Testis (tissue), 3 donors: Measurements from ENCODE around the gene RAB17. TPM values are rescaled to one million over a fixed set of nuclear protein-coding genes. Genes with fewer than 3 reads are reported as not detected.

Experiments
- DNase-seq: peaks from one replicate; pipeline ENCODE4 v3.0.0-alpha.2; 2019
- H3K27ac ChIP-seq, 2 donors: fragments of 200-600 bp; sonication (generic); one replicate each; pipeline ENCODE4 v1.5.1; 2019
- H3K27me3 ChIP-seq: fragments of 200-600 bp; sonication (generic); one replicate; pipeline ENCODE4 v1.5.1; 2019
- H3K36me3 ChIP-seq: fragments of 200-600 bp; sonication (generic); one replicate; pipeline ENCODE4 v1.5.1; 2017; ENCODE audit warnings: low read depth; ENCODE audit errors: missing control alignments
- H3K4me1 ChIP-seq: fragments of 200-600 bp; sonication (generic); one replicate; pipeline ENCODE4 v1.5.1; 2019
- H3K4me3 ChIP-seq, 2 donors: fragments of 200-600 bp; sonication (generic); one replicate each; pipeline ENCODE4 v1.5.1; 2017 to 2019
- H3K9me3 ChIP-seq: fragments of 200-600 bp; sonication (generic); one replicate; pipeline ENCODE4 v1.5.1; 2017
- POLR2A ChIP-seq: fragments of 450-650 bp; IDR thresholded peaks from one replicate; pipeline ENCODE4 v1.6.1; 2017; ENCODE audit warnings: antibody characterized with exemption, mild to moderate bottlenecking, moderate library complexity
- WGBS, 2 donors: methylation state at CpG; one replicate each; pipeline ENCODE4 v1.1.5; 2018; 5-methylcytosine and 5-hydroxymethylcytosine counted together
- intact Hi-C: fragments of 100-400 bp; cut with DNase I; formaldehyde crosslinking; loops from one replicate; pipeline ENCODE4 v1.15.1; 2023; ENCODE audit warnings: low total_unique reads
- polyA plus RNA-seq: library from polyadenylated mRNA; stranded (reverse); fragments of 350-450 nt; fragmentation: Illumina TruSeq; extraction: RNeasy Lipid Tissue Mini Kit (QIAGEN cat#74804); gene quantifications from one replicate; pipeline ENCODE4 v1.2.3, GENCODE V29; 2014; ENCODE audit warnings: low read depth, low replicate concordance; ENCODE audit not compliant: insufficient read depth
- total RNA-seq, 2 donors: library from RNA; depleted of rRNA; stranded (reverse); fragments of >200 nt; gene quantifications; one replicate each; pipeline ENCODE4 v1.2.3, GENCODE V29; 2016
- TF ChIP-seq, protein P1 (sequence below), 3 experiments: fragments of 450-650 bp in 2 of 3; fragments of 200-600 bp in 1 of 3; sonication (generic) in 1 of 3; IDR thresholded peaks; one replicate each; pipeline ENCODE4 v1.5.1; 2016 to 2019; ENCODE audit warnings: antibody characterized with exemption in 3 of 3, mild to moderate bottlenecking in 2 of 3, moderate library complexity in 1 of 3

Gene RAB17
- total and polyA plus RNA-seq, 3 donors from 2014 or later = 3.2 to 6.3 (median 3.2) TPM

- H3K4me1 ChIP-seq = peaks cover 4% of the 10 kb centered on the region
- H3K27me3 ChIP-seq = no peaks in the 10 kb centered on the region
- no peaks in the 10 kb centered on the region for H3K36me3 ChIP-seq
- WGBS, 2 donors = 88 to 93% methylated on average over 9 of the region's 9 CpGs
- H3K9me3 ChIP-seq = no peaks in the 10 kb centered on the region
- H3K4me3 ChIP-seq = no peak overlapping the region
- DNase-seq = no peak
- no peak overlapping the region for H3K27ac ChIP-seq
- TF ChIP-seq, protein P1, sequence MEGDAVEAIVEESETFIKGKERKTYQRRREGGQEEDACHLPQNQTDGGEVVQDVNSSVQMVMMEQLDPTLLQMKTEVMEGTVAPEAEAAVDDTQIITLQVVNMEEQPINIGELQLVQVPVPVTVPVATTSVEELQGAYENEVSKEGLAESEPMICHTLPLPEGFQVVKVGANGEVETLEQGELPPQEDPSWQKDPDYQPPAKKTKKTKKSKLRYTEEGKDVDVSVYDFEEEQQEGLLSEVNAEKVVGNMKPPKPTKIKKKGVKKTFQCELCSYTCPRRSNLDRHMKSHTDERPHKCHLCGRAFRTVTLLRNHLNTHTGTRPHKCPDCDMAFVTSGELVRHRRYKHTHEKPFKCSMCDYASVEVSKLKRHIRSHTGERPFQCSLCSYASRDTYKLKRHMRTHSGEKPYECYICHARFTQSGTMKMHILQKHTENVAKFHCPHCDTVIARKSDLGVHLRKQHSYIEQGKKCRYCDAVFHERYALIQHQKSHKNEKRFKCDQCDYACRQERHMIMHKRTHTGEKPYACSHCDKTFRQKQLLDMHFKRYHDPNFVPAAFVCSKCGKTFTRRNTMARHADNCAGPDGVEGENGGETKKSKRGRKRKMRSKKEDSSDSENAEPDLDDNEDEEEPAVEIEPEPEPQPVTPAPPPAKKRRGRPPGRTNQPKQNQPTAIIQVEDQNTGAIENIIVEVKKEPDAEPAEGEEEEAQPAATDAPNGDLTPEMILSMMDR (IDR thresholded peaks at IDR 0.05) = no peak
- TF ChIP-seq POLR2A = no peak
- intact Hi-C loops = no loop called here
Observed at GRCh38 chr2:237588044-237588696, 2.4 kb downstream of the RAB17 start.

DNA sequence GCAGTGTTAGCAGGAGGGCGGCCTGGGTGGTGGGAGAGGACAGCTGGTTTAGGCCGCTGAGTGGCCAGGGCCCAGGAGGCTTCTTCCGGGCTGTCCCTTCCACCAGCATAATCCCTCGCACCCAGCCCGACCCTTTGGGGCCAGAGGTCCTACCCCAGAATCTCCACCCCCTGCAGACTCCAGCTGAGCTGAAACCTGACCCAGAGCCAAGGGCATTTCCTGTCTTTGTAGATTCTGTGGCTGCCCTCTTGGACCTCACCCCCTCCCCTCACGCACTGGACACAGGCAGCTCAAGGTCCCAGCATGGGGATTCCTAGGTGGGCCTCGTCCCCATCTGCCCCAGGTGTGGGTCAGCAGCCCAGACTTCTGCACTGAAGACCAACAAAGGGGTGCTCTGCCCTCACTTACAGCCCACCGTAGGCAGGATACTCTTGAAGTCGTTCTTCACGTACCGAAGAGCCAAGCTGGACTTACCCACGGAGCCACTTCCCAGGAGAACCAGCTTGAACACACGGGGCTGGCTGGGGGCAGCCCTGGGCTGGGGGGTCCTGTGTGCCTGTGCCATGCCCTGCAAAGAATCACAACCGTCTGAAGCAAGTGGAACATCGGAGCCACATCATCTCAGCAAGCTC is 4.8 kb downstream of the RAB17 start:
- intact Hi-C loops = no loop called here
- Histone ChIP-seq H3K9me3 (no peaks in the 10 kb centered on the region), H3K27ac (no peak overlapping the region), H3K4me3 (no peak overlapping the region), H3K36me3 (no peaks in the 10 kb centered on the region), H3K4me1 (peaks cover 10% of the 10 kb centered on the region), H3K27me3 (no peaks in the 10 kb centered on the region)
- WGBS, 2 donors = 82 to 88% methylated on average over 15 of the region's 15 CpGs
- DNase-seq = no peak
- TF ChIP-seq POLR2A = no peak
- TF ChIP-seq, protein P1 (IDR thresholded peaks at IDR 0.05) = no peak

DNA sequence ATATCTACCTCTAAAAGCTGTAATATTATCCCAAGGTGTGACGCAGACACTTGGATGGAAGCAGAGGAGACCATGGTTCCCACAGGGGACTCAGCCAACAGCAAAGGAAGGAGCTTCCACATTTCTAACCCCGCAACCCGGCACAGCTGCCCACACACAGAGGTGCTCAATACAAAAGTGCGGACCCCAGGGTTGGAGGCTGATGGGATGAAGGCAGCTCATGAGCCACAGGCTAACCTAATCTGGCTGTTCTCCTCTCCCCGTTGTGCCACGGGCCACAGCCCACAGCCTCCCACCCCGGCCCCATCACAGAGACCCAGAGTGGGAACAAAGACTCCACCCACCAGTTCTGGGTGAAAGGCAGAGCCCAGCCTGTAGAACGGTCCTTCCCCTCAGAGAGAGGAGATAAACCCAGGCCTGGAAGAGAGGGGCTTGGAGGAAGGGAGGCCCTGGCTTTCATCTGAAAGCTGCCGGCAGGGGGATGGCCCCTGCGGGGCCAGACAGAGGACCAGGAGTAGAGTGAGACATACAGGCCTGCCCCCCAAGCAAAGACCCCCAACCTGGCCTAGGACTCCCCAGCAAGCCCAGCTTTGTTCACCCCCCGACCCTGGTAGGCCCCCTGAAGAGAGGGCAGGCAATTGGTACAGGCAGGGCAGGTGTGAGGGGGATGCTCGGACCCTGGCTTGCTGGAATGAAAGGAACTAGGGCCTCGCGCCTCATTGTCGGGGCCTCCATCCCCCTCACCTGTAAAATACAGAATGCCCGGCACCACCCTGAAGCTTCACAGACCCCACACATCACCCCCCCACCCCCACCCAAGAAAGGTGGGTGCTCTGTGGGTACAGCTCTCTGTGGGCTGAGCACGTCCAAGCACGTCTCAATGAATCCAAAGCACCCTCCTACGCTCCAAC is 6.9 kb downstream of the RAB17 start:
- intact Hi-C loops = loop anchor here (5.0 kb wide), 1 partner anchor 169 kb away; no protein-coding TSS in a partner anchor
- WGBS, 2 donors = 77 to 91% methylated on average over 12 to 19 of the region's 19 CpGs
- DNase-seq = no peak
- no peaks in the 10 kb centered on the region for H3K9me3 ChIP-seq
- H3K36me3 ChIP-seq = no peaks in the 10 kb centered on the region
- no peaks in the 10 kb centered on the region for H3K27me3 ChIP-seq
- peaks cover 10% of the 10 kb centered on the region for H3K4me1 ChIP-seq
- H3K27ac ChIP-seq = no peak overlapping the region
- H3K4me3 ChIP-seq = no peak overlapping the region
- TF ChIP-seq, protein P1 (IDR thresholded peaks at IDR 0.05) = no peak

- WGBS, 2 donors = 16 to 19% methylated on average over 16 to 25 of the region's 25 CpGs
- intact Hi-C loops = loop anchor here (5.0 kb wide), 1 partner anchor 170 kb away; no protein-coding TSS in a partner anchor
- Histone ChIP-seq H3K4me3 (no peak overlapping the region), H3K9me3 (no peaks in the 10 kb centered on the region), H3K27ac (peak overlapping the region; percentile 53 to 78), H3K36me3 (no peaks in the 10 kb centered on the region), H3K4me1 (peaks cover 10% of the 10 kb centered on the region), H3K27me3 (no peaks in the 10 kb centered on the region)
- no peak for TF ChIP-seq POLR2A
- TF ChIP-seq, protein P1 (IDR thresholded peaks at IDR 0.05) = peak in 2 of 3 experiments; percentile 31 to 42
- peak; percentile 97 for DNase-seq
Observed at GRCh38 chr2:237581751-237582746, 8.5 kb downstream of the RAB17 start.
